ENCODE measurements around the gene TMED8. TPM values are rescaled to one million over a fixed set of nuclear protein-coding genes. Genes with fewer than 3 reads are reported as not detected.

Gene TMED8
- total and polyA plus RNA-seq, 10 of the 15 experiments (the other 5 are each of a cell fraction or from before 2014, with no cell fraction given) = 7.3 to 39.1 (median 26.1) TPM

GRCh38 chr14:77327111-77327510 lies 49.8 kb downstream of the TMED8 start:
- H3K9me3 ChIP-seq (replicated peaks; ENCODE audit: control insufficient read depth, insufficient read depth, low read length) = no peaks in the 10 kb centered on the region
- TF ChIP-seq CHD1 (IDR thresholded peaks at IDR 0.05; ENCODE audit: low read depth, low read length) (no peak), IKZF1 (conservative IDR thresholded peaks at IDR 0.05) (no peak), ZNF217 (IDR thresholded peaks at IDR 0.05) (no peak), RELA (IDR thresholded peaks at IDR 0.05; ENCODE audit: borderline replicate concordance, partially characterized antibody) (no peak), YBX1 (IDR thresholded peaks at IDR 0.05) (no peak), GABPA (IDR thresholded peaks at IDR 0.05; ENCODE audit: low read depth) (no peak), PRDM15 (CRISPR knock-in tag; IDR thresholded peaks at IDR 0.05) (no peak), RB1 (IDR thresholded peaks at IDR 0.05; ENCODE audit: borderline replicate concordance) (no peak), ZNF592 (IDR thresholded peaks at IDR 0.05) (no peak), ASH2L (IDR thresholded peaks at IDR 0.05; ENCODE audit: borderline replicate concordance, low read depth) (no peak), GATAD2B (conservative IDR thresholded peaks at IDR 0.05; ENCODE audit: low read depth) (no peak), NRF1 (conservative IDR thresholded peaks at IDR 0.05; ENCODE audit: low read depth, low read length) (no peak), MXI1 (IDR thresholded peaks at IDR 0.05; ENCODE audit: low read depth, low read length) (no peak), FOXK2 (IDR thresholded peaks at IDR 0.05) (no peak), SMAD1 (IDR thresholded peaks at IDR 0.05; ENCODE audit: low read depth, partially characterized antibody) (no peak), HSF1 (IDR thresholded peaks at IDR 0.05; ENCODE audit: low read depth, low read length) (no peak)
- no peak overlapping the region for H2AFZ ChIP-seq (ENCODE audit: control insufficient read depth, low read depth, low read length)
- WGBS (ENCODE audit: insufficient coverage, insufficient replicate concordance, low lambda C conversion rate, missing lambda C conversion rate) = 75% methylated on average over 1 of the region's 1 CpG
- H3K27me3 ChIP-seq (replicated peaks in 1 of 2; ENCODE audit: control insufficient read depth in 2 of 2, insufficient read depth in 2 of 2, low read length in 1 of 2) = no peaks in the 10 kb centered on the region
- intact Hi-C loops (cut with micrococcal nuclease; ENCODE audit: unreplicated experiment) (no loop called here), in situ Hi-C loops (cut with MboI) (no loop called here)
- peaks cover 3% of the 10 kb centered on the region; the same call in 1 of the 2 replicates for H3K79me2 ChIP-seq (ENCODE audit: control insufficient read depth, insufficient read depth, low read length)
- SMC1A ChIA-PET (ENCODE audit: uncharacterized antibody, unreplicated experiment) = no interaction called here
- no peak overlapping the region for H3K4me3 ChIP-seq
- H3K4me2 ChIP-seq (ENCODE audit: control insufficient read depth, insufficient read depth) = no peak overlapping the region
- ATAC-seq (no peak), DNase-seq (ENCODE audit: low read depth, low spot score) (no peak), FAIRE-seq (no peak)
- H4K20me1 ChIP-seq (ENCODE audit: control insufficient read depth, insufficient read depth) = no peaks in the 10 kb centered on the region
- CTCF ChIA-PET = interaction anchor here (4.9 kb wide), 1 partner anchor 11 kb away, joined by 22 read pairs; no protein-coding TSS in a partner anchor
- no peak overlapping the region for H3K27ac ChIP-seq (ENCODE audit: control insufficient read depth, insufficient read depth)
- RAD21 ChIA-PET (ENCODE audit: unreplicated experiment) = no interaction called here
- POLR2A ChIA-PET = no interaction called here
- no TSS peak for BruUV-seq (replicated peaks)
- peaks cover 4% of the 10 kb centered on the region; the same call in 1 of the 2 replicates for H3K4me1 ChIP-seq (ENCODE audit: control insufficient read depth, insufficient read depth, low read length)
- no peak overlapping the region for H3K9ac ChIP-seq (ENCODE audit: control insufficient read depth, insufficient read depth, low read length)
- no peaks in the 10 kb centered on the region for H3K36me3 ChIP-seq (ENCODE audit: control insufficient read depth in 2 of 2, insufficient read depth in 2 of 2, low read length in 1 of 2)
